SKM-1 treated with dmso at 0.1 percent for 144 hours (cell line): ENCODE measurements around the gene MAG.

Source experiments
- DNase-seq: peaks from one replicate; lab custom pipeline; 2025; ENCODE audit not compliant: unreplicated experiment; lab: John Stamatoyannopoulos, UW

Gene MAG, protein sequence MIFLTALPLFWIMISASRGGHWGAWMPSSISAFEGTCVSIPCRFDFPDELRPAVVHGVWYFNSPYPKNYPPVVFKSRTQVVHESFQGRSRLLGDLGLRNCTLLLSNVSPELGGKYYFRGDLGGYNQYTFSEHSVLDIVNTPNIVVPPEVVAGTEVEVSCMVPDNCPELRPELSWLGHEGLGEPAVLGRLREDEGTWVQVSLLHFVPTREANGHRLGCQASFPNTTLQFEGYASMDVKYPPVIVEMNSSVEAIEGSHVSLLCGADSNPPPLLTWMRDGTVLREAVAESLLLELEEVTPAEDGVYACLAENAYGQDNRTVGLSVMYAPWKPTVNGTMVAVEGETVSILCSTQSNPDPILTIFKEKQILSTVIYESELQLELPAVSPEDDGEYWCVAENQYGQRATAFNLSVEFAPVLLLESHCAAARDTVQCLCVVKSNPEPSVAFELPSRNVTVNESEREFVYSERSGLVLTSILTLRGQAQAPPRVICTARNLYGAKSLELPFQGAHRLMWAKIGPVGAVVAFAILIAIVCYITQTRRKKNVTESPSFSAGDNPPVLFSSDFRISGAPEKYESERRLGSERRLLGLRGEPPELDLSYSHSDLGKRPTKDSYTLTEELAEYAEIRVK

DNA sequence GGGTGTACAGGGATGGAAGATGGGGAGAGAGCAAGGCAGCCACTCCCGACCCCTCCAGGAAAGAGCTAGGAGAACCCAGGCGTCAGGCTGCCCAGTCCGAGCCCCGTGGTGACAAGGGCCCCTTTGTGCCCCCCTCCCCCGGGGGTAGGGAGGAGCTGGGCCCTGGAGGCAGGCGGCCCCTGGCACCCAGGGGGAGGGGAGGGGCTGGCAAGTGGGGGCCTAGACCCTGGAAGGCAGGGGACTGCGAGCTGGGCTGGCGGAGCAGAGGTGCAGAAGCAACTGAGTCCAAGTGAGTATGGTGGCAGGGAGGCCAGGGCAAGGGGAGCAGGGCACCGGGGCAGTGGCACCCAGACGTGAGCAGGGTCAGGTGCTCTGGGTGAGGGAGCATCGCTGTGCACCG is at the start of gene MAG:
TSS of gene MAG (plus strand) at position 246 of the 400 bp plus-strand sequence. CDS start 3,248 bp downstream, outside the sequence.
- DNase-seq: no peak

DNA sequence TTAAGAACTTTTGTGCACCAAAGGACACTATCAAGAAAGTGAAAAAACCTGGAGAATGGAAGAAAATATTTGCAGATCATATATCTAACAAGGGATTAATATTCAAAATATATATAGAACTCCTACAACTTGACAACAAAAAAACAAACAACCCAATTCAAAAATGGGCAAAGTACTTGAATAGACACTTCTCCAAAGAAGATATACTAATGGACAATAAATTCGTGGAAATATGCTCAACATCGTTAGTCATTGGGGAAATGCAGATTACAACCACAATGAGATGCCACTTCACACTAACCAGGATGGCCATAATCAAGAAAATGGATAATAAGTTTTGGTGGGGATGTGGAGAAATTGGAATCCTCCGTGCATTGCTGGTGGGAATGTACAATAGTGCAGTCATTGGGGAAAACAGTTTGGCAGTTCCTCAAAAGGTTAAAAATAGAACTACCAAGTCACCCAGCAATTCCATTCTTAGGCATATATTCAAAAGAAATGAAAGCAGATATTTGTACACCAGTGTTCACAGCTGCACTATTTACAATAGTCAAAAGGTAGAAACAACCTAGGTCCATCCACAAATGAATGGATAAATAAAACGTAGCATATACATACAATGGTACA is 45.4 kb upstream of the MAG start:
- DNase-seq: no peak

- no peak for DNase-seq
These were observed 44.2 kb upstream of the MAG start for GRCh38 chr19:35247526-35248309.

DNA sequence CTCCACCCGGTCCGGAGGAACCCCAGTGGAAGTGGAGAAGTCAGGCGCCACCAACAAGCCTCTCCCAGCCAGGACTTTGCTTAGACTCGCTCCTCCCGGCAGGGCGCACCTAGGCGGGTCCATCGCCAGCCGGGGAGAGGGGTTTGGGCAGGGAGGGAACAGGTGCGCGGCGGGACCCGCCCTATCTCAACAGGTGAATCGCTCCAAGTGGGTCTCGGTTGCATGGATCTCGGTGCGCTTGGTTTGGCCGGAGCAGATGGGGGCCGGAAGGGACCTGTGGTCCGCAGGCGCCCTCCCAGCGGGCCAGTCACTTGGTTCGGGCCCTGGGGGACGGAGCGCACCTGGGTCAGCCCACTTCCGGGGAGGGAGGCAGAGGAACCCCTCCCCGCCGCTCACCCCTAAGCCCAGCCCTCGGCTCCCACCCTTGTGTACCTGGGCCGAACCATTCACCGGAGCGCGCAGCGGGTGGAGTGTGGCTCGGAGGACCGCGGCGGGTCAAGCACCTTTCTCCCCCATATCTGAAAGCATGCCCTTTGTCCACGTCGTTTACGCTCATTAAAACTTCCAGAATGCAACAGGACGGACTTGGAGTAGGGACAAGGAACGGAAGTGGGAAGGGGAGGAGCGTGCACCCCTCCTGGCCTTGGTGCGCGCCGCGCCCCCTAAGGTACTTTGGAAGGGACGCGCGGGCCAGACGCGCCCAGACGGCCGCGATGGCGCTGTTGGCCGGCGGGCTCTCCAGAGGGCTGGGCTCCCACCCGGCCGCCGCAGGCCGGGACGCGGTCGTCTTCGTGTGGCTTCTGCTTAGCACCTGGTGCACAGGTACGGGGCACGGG is 43.4 kb upstream of the MAG start, which contains the start of gene LSR:
TSS of gene LSR (plus strand) at position 693 of the 836 bp plus-strand sequence. CDS start at position 714, 21 bp downstream.
- no peak for DNase-seq

DNA sequence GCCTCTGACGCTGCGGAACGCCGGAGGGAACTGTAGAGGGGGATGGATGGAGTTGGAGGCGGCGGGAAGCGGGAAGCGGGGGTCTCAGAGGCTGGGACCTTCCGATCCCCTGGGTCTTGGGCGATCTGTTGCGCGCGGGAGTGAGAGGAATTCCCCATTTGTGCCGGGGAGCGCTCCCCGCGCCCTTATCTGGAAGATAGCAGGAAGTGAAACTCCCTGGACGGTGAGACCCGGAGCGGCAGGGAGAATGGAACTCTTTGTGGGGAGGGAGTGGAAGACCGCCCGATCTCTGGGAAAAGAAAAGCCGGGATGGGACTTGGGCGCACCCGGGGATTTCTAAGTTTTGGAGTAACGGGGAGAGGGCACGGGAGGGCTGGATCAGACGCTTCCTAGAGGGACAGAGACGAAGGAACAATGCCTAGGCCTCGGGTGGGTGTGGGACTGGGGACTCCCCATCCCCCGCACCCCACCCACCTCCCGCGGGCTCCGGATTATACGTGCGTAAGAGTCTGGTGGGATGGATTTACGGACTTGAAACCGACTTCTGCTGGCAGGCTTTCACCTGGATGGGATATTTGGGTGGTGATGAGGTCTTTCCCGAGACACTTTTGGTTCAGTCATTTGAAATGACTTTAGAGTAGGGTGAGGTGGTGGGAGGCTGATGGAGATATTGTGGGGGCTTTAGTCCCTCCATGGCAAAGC is 42.7 kb upstream of the MAG start:
- no peak for DNase-seq

DNA sequence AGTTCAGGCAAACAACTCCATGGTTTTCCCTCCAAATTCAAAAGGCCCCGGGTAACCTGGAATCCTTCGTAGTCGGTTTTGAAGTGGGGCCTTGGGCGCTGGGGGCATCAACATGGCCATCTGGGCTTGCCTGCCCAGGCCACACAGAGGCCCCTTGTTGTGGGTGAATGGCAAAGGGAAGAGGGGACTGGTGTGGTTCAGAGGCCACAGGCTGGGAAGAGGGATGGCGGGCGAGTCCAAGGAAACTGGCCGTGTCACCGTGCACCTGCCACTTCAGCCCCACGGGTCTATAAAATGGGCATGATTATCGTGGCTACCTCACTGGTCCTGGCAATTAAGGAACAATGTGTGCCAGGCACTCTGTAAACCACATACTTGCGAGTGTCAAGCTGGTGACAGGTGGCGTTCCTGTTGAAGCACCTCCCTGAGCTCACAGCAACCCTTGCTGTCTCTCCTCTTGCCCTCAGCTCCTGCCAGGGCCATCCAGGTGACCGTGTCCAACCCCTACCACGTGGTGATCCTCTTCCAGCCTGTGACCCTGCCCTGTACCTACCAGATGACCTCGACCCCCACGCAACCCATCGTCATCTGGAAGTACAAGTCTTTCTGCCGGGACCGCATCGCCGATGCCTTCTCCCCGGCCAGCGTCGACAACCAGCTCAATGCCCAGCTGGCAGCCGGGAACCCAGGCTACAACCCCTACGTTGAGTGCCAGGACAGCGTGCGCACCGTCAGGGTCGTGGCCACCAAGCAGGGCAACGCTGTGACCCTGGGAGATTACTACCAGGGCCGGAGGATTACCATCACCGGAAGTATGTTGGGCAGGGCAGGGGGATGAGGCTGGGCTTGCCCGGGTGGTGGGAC is 41.9 kb upstream of the MAG start:
- no peak for DNase-seq

DNA sequence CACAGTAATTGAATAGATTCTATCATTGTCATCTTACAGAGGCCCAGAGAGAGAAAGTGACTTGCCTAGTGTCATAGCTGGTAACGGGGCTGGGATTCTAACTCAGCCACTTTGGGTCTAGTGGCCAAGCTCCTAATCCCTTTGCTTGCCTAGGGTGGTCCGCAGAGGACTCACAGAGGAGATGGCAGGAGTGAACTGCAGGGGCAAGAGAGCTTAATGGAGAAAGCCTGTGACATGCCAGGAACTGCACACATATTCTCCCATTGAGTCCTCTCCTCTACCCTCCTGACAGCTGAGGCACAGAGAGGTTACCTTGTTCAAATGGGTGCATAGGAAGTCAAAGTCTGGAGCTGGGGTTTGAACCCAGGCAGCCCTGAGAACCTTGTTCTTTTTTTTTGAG is 40.5 kb upstream of the MAG start:
- DNase-seq: no peak

- DNase-seq: no peak
These were observed 38.4 kb upstream of the MAG start for GRCh38 chr19:35253316-35254286.

DNA sequence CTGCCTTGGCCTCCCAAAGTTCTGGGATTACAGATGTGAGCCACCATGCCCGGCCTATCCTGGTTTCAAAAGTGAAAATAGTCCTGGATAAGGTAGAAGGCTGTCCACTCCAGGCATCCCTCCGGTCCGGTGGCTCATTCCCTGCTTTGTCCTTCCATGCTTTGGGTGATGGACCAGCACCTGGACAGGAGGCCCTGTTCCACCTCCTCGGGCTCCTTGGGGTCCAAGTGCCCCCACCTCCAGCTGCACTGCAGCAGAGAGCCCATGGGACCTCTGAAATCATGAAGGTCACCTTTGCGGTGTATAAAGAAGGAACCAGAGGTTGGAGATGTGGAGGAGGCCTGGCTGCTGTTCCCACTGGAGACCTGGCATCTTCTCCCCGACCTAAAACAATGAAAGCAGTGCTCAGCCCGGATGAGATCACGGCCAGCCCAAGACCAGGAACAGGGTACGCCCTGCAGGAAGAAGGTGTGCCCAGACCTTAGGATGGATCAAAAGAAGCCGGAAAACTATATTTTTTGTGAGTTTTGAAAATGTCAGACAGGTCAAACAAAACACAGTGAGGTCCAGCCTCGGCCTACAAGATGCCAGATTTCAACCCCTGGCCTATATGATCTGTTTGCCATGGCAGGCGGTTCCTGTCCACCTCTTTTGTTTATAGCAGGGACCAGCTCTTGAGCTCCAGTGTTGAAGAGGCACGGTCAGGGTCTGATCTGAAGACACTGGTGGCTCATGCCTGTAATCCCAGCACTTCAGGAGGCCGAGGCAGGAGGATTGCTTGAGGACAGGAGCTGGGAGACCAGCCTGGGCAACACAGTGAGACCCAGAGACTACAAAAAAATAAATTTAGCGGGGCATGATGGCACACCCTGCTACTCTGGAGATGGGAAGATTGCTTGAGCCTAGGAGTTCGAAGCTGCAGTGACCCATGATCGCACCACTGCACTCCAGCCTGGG is 37.3 kb upstream of the MAG start:
- no peak for DNase-seq

GRCh38 chr19:35256566-35256965 is 35.4 kb upstream of the MAG start:
- no peak for DNase-seq

DNA sequence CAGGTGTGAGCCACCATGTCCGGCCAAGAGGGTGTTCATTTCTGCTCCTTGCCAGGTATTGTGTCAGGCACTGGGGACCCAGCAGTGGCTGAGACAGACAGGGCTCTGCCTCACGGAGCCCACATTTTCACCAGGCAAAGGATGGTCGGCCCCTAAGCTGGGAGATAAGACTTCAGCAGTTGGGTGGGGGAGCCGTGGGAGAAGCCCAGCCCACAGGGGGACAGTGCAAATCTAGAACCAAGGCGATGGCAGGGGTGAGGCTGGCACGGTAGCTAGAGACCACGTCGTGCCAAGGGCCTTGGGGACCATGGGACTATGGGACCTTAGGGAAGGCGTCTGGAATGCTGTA is 34.9 kb upstream of the MAG start:
- DNase-seq: no peak

DNA sequence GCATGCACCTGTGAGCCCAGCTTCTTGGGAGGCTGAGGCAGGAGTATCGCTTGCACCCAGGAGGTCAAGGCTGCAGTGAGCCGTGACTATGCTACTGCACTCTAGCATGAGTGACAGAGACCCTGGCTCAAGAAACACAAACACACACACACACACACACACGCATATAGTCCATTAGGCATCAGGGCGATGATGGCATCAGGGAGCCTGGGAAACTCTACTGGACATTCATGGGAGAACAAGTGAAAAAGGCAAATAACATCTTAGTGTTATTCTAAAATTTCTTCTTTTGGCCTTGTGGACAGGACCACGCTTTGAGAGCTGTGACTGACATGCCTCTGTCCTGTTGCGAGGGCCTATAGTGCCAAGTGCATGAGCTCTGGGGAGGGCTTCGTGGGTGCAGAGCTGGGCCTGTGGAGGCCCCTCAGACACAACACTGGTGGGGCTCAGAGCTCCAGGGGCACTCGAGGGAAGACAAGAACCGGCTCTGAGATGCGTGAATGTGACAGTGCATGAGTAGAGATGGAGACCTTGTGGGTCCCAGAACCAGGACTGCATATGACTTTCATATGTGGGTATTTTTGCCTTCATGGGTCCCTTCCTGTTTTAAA is 31.2 kb upstream of the MAG start:
- DNase-seq: no peak

DNA sequence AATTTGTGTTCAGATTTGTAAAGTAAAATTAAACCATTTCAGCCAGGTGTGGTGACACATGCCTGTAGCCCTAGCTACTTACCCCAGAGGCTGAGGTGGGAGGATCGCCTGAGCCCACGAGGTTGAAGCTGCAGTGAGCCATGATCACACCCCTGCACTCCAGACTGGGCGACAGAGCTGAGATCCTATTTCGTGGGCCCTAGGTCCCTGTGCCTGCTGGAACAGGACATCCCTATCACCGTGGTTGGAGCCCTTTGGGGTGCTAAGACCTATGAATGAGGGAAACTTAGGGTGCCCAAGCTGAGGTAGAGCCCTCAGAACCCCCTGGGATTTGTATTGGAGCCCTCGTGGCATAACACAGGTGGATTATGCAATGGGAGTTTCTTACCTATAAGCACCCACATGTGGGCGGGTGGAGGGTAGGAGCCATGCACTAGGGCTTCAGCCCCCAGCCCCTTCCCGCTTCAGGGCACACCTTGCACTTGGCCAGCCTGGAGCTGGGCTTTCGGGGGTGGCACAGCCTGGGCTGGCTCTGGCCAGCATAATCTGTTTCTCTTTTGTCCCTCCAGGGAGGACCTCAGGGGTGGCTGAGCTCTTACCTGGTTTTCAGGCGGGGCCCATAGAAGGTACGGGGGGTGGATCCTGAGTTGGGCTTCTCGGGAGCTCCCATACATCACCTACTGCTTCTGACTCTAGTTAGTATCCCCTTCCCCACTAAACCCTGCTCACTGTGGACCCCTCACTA is 30.4 kb upstream of the MAG start:
- no peak for DNase-seq

- DNase-seq: no peak
These were observed 29.7 kb upstream of the MAG start for GRCh38 chr19:35262101-35262761.
